Heart left ventricle (tissue), 13 donors: ENCODE results near the gene GNB5.

Experiments used
- POLR2A ChIP-seq, 2 donors: fragments of 450-650 bp; IDR thresholded peaks; one replicate each; pipeline ENCODE4 v1.6.1; 2017; ENCODE audit warnings: antibody characterized with exemption in 2 of 2, mild to moderate bottlenecking in 2 of 2, moderate library complexity in 2 of 2
- TF ChIP-seq, protein P1 (sequence below), 12 donors: fragments of 200-600 bp; sonication (generic) in 4 of 12; IDR thresholded peaks; one replicate each; pipeline versions ENCODE4 v1.5.0 to v1.8.0; 2018 to 2022; ENCODE audit warnings: antibody characterized with exemption in 12 of 12, mild to moderate bottlenecking in 5 of 12
- donor health status: ischemic (EF 13 %, LVEDD 7.1; RV severe dilation, severe dysfunction).
- donor health status: DM: no; HTN: yes; CAD: no.
- donor health status: DM: no; HTN: no; CAD: no.
- donor health status: ischemic (EF 25% LVEDD 6.9; RV normal size, moderate dysfunction).
- donor health status: ischemic (EF 25% LVEDD 5.7; RV mildly dilated, moderate dysfunction).
- donor health status: ischemic (EF 35%, LVEDD 5.7; RV mildly dilated, moderate dysfunction).
- donor health status: nonischemic (EF 11% LVEDD 7.7; RV severe dilation, severe dysfunction).
- donor health status: DM: yes; HTN: yes; CAD: no.
- donor health status: PGD.
- donor health status: ischemic (EF 29% LVEDD 5.4; RV normal size, mild dysfunction).
- donor health status: nonischemic (EF 23%, LVEDD 6.1; RV moderate dilation, normal function).

DNA sequence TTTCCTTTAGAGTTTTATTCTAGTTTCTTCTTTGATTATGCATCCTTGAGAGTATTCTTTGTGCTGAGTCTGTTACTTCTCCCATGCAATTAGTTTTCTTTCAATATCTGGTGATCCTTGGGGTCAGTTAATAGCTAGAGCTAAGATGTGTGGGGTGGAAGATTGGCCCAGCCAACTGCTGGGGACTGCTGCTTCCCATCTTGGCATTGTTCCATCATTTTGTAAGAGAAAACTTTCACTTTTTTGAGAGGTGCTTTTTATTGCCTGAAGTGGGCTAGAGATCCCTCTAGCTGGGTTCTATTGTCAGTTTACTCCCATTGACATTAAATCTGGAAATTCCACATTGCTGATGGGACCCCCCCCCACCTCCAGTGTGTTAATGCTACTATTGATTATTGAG, 94.0 kb downstream of the GNB5 start:
- TF ChIP-seq, protein P1, sequence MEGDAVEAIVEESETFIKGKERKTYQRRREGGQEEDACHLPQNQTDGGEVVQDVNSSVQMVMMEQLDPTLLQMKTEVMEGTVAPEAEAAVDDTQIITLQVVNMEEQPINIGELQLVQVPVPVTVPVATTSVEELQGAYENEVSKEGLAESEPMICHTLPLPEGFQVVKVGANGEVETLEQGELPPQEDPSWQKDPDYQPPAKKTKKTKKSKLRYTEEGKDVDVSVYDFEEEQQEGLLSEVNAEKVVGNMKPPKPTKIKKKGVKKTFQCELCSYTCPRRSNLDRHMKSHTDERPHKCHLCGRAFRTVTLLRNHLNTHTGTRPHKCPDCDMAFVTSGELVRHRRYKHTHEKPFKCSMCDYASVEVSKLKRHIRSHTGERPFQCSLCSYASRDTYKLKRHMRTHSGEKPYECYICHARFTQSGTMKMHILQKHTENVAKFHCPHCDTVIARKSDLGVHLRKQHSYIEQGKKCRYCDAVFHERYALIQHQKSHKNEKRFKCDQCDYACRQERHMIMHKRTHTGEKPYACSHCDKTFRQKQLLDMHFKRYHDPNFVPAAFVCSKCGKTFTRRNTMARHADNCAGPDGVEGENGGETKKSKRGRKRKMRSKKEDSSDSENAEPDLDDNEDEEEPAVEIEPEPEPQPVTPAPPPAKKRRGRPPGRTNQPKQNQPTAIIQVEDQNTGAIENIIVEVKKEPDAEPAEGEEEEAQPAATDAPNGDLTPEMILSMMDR (IDR thresholded peaks at IDR 0.05) = no peak
- TF ChIP-seq POLR2A (IDR thresholded peaks at IDR 0.05) = no peak
